Measurements from ENCODE around the gene WDR46.

The WDR46 gene

GRCh38 chr6:33315793-33316602 is 27.0 kb upstream of the WDR46 start (continued):
- peak; percentile 88 for TF ChIP-seq REST (tag by site-specific recombination; IDR thresholded peaks at IDR 0.05)
- no peak for TF ChIP-seq BCL11A (tag by site-specific recombination; IDR thresholded peaks at IDR 0.05; ENCODE audit: low read depth)
- TF ChIP-seq, protein P1, sequence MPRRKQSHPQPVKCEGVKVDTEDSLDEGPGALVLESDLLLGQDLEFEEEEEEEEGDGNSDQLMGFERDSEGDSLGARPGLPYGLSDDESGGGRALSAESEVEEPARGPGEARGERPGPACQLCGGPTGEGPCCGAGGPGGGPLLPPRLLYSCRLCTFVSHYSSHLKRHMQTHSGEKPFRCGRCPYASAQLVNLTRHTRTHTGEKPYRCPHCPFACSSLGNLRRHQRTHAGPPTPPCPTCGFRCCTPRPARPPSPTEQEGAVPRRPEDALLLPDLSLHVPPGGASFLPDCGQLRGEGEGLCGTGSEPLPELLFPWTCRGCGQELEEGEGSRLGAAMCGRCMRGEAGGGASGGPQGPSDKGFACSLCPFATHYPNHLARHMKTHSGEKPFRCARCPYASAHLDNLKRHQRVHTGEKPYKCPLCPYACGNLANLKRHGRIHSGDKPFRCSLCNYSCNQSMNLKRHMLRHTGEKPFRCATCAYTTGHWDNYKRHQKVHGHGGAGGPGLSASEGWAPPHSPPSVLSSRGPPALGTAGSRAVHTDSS (tag by site-specific recombination; IDR thresholded peaks at IDR 0.05) = peak; percentile 93

- Histone ChIP-seq H3K9me3 (ENCODE audit: control insufficient read depth, insufficient read depth, low read depth, low read length) (no peaks in the 10 kb centered on the region), H3K27ac (ENCODE audit: extremely low read depth, low read depth, low read length) (no peak overlapping the region; the same call in 1 of the 2 replicates), H3K4me3 (ENCODE audit: low read depth, low read length) (no peak overlapping the region), H3K4me1 (ENCODE audit: control insufficient read depth, insufficient read depth, low read length) (peaks cover 10% of the 10 kb centered on the region), H3K36me3 (ENCODE audit: control insufficient read depth in 2 of 2, insufficient read depth in 1 of 2, low read length in 2 of 2) (peaks cover 14 to 27% of the 10 kb centered on the region in 2 experiments)
- CTCF ChIA-PET = interaction anchor here (0.5 to 0.6 kb wide), 2 partner anchors 30 to 111 kb away, joined by 3 to 5 read pairs; no protein-coding TSS in a partner anchor
- POLR2A ChIA-PET = interaction anchor here (1.3 kb wide), 1 partner anchor 16 kb away, joined by 5 read pairs; the partner anchor contains the start of gene RGL2
- TF ChIP-seq ZIC2 (tag by site-specific recombination; IDR thresholded peaks at IDR 0.05) = 0 out of 2 replicates have a peak, but pooled peaks have one; percentile 11
- TF ChIP-seq MYNN (tag by site-specific recombination; IDR thresholded peaks at IDR 0.05; ENCODE audit: borderline replicate concordance) = no peak
- peak; percentile 53 for TF ChIP-seq GLIS2 (tag by site-specific recombination; IDR thresholded peaks at IDR 0.05)
- 0 out of 2 replicates have a peak, but pooled peaks have one; percentile 12 for TF ChIP-seq KLF9 (tag by site-specific recombination; IDR thresholded peaks at IDR 0.05; ENCODE audit: low read depth)
- no peak for TF ChIP-seq ZNF19 (tag by site-specific recombination; IDR thresholded peaks at IDR 0.05; ENCODE audit: low read depth)
- no peak for TF ChIP-seq ZNF501 (tag by site-specific recombination; IDR thresholded peaks at IDR 0.05)
- TF ChIP-seq ZNF600 (tag by site-specific recombination; IDR thresholded peaks at IDR 0.05) = no peak
- TF ChIP-seq ZNF157 (tag by site-specific recombination; IDR thresholded peaks at IDR 0.05) = no peak
- no peak for TF ChIP-seq SETDB1 (IDR thresholded peaks at IDR 0.05; ENCODE audit: insufficient read length, low read length)
- TF ChIP-seq ZNF514 (tag by site-specific recombination; IDR thresholded peaks at IDR 0.05) = no peak
- no peak for TF ChIP-seq ZNF707 (tag by site-specific recombination; IDR thresholded peaks at IDR 0.05)
These were observed 26.1 kb upstream of the WDR46 start for GRCh38 chr6:33314943-33315792.

- ChIA-PET CTCF (interaction anchor here (0.6 kb wide), 1 partner anchor 31 kb away, joined by 3 read pairs; no protein-coding TSS in a partner anchor), POLR2A (interaction anchor here (1.3 kb wide), 1 partner anchor 15 kb away, joined by 5 read pairs; the partner anchor contains the start of gene RGL2)
- H3K4me1 ChIP-seq (ENCODE audit: control insufficient read depth, insufficient read depth, low read length) = peaks cover 10% of the 10 kb centered on the region
- TF ChIP-seq ZNF133 (tag by site-specific recombination; IDR thresholded peaks at IDR 0.05) (no peak), KLF7 (tag by site-specific recombination; IDR thresholded peaks at IDR 0.05; ENCODE audit: borderline replicate concordance) (no peak), ZBTB48 (tag by site-specific recombination; IDR thresholded peaks at IDR 0.05) (no peak), ZNF341 (tag by site-specific recombination; IDR thresholded peaks at IDR 0.05; ENCODE audit: low read depth) (peak; percentile 40), ZNF23 (tag by site-specific recombination; IDR thresholded peaks at IDR 0.05; ENCODE audit: borderline replicate concordance) (no peak), ZNF223 (tag by site-specific recombination; IDR thresholded peaks at IDR 0.05) (no peak), ZNF157 (tag by site-specific recombination; IDR thresholded peaks at IDR 0.05) (no peak), ZNF184 (tag by site-specific recombination; IDR thresholded peaks at IDR 0.05) (no peak), ZNF623 (tag by site-specific recombination; IDR thresholded peaks at IDR 0.05) (no peak), ZSCAN23 (tag by site-specific recombination; IDR thresholded peaks at IDR 0.05) (no peak), PRDM1 (tag by site-specific recombination; IDR thresholded peaks at IDR 0.05) (no peak), ZNF629 (tag by site-specific recombination; IDR thresholded peaks at IDR 0.05) (0 out of 2 replicates have a peak, but pooled peaks have one; percentile 8), ZNF585B (tag by site-specific recombination; IDR thresholded peaks at IDR 0.05) (no peak), SP3 (tag by site-specific recombination; IDR thresholded peaks at IDR 0.05) (peak; percentile 50; the same call in 1 of the 2 replicates)
These were observed 25.5 kb upstream of the WDR46 start for GRCh38 chr6:33314515-33314942.

More at GRCh38 chr6:33314515-33314942, 25.5 kb upstream of the WDR46 start:
- H3K27ac ChIP-seq (ENCODE audit: extremely low read depth, low read depth, low read length) = 0 out of 2 replicates have a peak overlapping the region, but pooled peaks have one; percentile 10
- no peaks in the 10 kb centered on the region for H3K9me3 ChIP-seq (ENCODE audit: control insufficient read depth, insufficient read depth, low read depth, low read length)
- H3K4me3 ChIP-seq (ENCODE audit: low read depth, low read length) = peak overlapping the region; percentile 61
- H3K36me3 ChIP-seq (ENCODE audit: control insufficient read depth in 2 of 2, insufficient read depth in 1 of 2, low read length in 2 of 2) = peaks cover 9 to 21% of the 10 kb centered on the region in 2 experiments

All from HEK293 (cell line).